MCF 10A (cell line): Measurements from ENCODE around the gene RPL32. TPM values are rescaled to one million over a fixed set of nuclear protein-coding genes. Genes with fewer than 3 reads are reported as not detected.
A peak's percentile ranks its signal among the peaks of the same experiment; 100 is the strongest.
"Not testable (repeated sequence)": the region's sequence is repeated elsewhere in the genome, so short reads cannot be mapped to it uniquely, and the experiment has no call there.

Experiments used
- BruUV-seq: library from RNA; stranded (reverse); fragments of 400-500 nt; replicated peaks from 2 replicates; lab custom pipeline; 2021; lab: Mats Ljungman, UMichigan
- CTCF ChIA-PET: fragments of 300-600 bp; sonication (Branson Sonifier 250); formaldehyde crosslinking; extraction: SDS; loops from one replicate; lab custom pipeline; 2021; ENCODE audit warnings: antibody characterized with exemption, inconsistent platforms; lab: Yijun Ruan, JAX
- POLR2A ChIA-PET: fragments of 300-600, 350-650 bp; sonication (Branson Sonifier 250); formaldehyde crosslinking; extraction: SDS; loops from one replicate; lab custom pipeline; 2020; ENCODE audit warnings: antibody characterized with exemption, inconsistent platforms; lab: Yijun Ruan, JAX
- DNase-seq: peaks from one replicate; pipeline ENCODE4 v3.0.0-alpha.2; 2018; ENCODE audit not compliant: unreplicated experiment
- H3K27ac Mint-ChIP-seq: one replicate; pipeline ENCODE4 v1.8.0; 2022; ENCODE audit warnings: mild to moderate bottlenecking, low read depth, mixed read lengths; ENCODE audit not compliant: unreplicated experiment
- H3K27me3 Mint-ChIP-seq: one replicate; pipeline ENCODE4 v1.8.0; 2022; ENCODE audit warnings: mixed read lengths; ENCODE audit not compliant: insufficient read depth, unreplicated experiment
- H3K36me3 Mint-ChIP-seq: one replicate; pipeline ENCODE4 v1.8.0; 2022; ENCODE audit warnings: mild to moderate bottlenecking, moderate library complexity, mixed read lengths; ENCODE audit not compliant: insufficient read depth, unreplicated experiment
- H3K4me1 Mint-ChIP-seq: one replicate; pipeline ENCODE4 v1.8.0; 2022; ENCODE audit warnings: mixed read lengths; ENCODE audit not compliant: insufficient read depth, unreplicated experiment
- H3K4me3 Mint-ChIP-seq: one replicate; pipeline ENCODE4 v1.8.0; 2022; ENCODE audit warnings: mild to moderate bottlenecking, moderate library complexity, mixed read lengths; ENCODE audit not compliant: unreplicated experiment
- H3K9me3 Mint-ChIP-seq: one replicate; pipeline ENCODE4 v1.8.0; 2022; ENCODE audit warnings: mixed read lengths; ENCODE audit not compliant: unreplicated experiment
- CTCF ChIP-seq: fragments of 200-600 bp; IDR thresholded peaks from one replicate; pipeline ENCODE4 v1.8.0; 2022; ENCODE audit warnings: antibody characterized with exemption, mild to moderate bottlenecking; ENCODE audit not compliant: unreplicated experiment
- intact Hi-C: fragments of 100-400 bp; cut with micrococcal nuclease; formaldehyde crosslinking; loops from 2 replicates; pipeline ENCODE4 v1.14.1; 2022
- total RNA-seq: library from RNA; stranded (reverse); gene quantifications from 2 replicates; pipeline ENCODE4 v1.2.3, GENCODE V29; 2022

Gene RPL32
- total RNA-seq, 1 experiment from 2014 or later: 2,288 TPM

GRCh38 chr3:12796171-12797123, 44.9 kb downstream of the RPL32 start, which contains the start of gene CAND2:
Gene CAND2, plus strand, starts transcription at chr3:12796680. Its CDS starts 41 bp downstream, at chr3:12796721.
- POLR2A ChIA-PET: no interaction called here
- BruUV-seq: no TSS peak
- no peak for TF ChIP-seq CTCF
- Mint-ChIP-seq H3K9me3 (no peaks in the 10 kb centered on the region), H3K4me1 (no peaks in the 10 kb centered on the region), H3K36me3 (no peaks in the 10 kb centered on the region), H3K4me3 (peak within 1 kb of the TSS; percentile 33), H3K27me3 (no peaks in the 10 kb centered on the region), H3K27ac (no peak within 1 kb of the TSS)
- intact Hi-C loops: no loop called here
- CTCF ChIA-PET: interaction anchor here (0.5 to 1.3 kb wide), 2 partner anchors 9 to 993 kb away, joined by 3 to 4 read pairs; no protein-coding TSS in a partner anchor
- DNase-seq: no peak

- no peak for TF ChIP-seq CTCF
- Mint-ChIP-seq H3K27ac (no peak overlapping the region), H3K4me3 (no peak overlapping the region), H3K9me3 (no peaks in the 10 kb centered on the region), H3K4me1 (no peaks in the 10 kb centered on the region), H3K27me3 (no peaks in the 10 kb centered on the region), H3K36me3 (no peaks in the 10 kb centered on the region)
- DNase-seq: no peak
- BruUV-seq: no TSS peak
- intact Hi-C loops: no loop called here
- CTCF ChIA-PET: no interaction called here
- POLR2A ChIA-PET: interaction anchor here (1.3 kb wide), 1 partner anchor 25 kb away, joined by 3 read pairs; no protein-coding TSS in a partner anchor
These were observed 47.7 kb downstream of the RPL32 start for GRCh38 chr3:12793701-12794100.

GRCh38 chr3:12791430-12791829, 49.9 kb downstream of the RPL32 start:
- BruUV-seq: no TSS peak
- no peaks in the 10 kb centered on the region for H3K9me3 Mint-ChIP-seq
- H3K4me1 Mint-ChIP-seq: no peaks in the 10 kb centered on the region
- H3K4me3 Mint-ChIP-seq: no peak overlapping the region
- H3K27me3 Mint-ChIP-seq: peaks cover 7% of the 10 kb centered on the region
- POLR2A ChIA-PET: no interaction called here
- H3K27ac Mint-ChIP-seq: no peak overlapping the region
- intact Hi-C loops: no loop called here
- peaks cover 5% of the 10 kb centered on the region for H3K36me3 Mint-ChIP-seq
- CTCF ChIA-PET: interaction anchor here (0.6 kb wide), 1 partner anchor 135 kb away, joined by 3 read pairs; no protein-coding TSS in a partner anchor
- DNase-seq: no peak
- TF ChIP-seq CTCF: no peak

- H3K4me1 Mint-ChIP-seq, H3K4me3 Mint-ChIP-seq, DNase-seq, H3K36me3 Mint-ChIP-seq, BruUV-seq, POLR2A ChIA-PET, intact Hi-C loops, H3K27ac Mint-ChIP-seq, H3K9me3 Mint-ChIP-seq: not testable (repeated sequence)
- peaks cover 12% of the 10 kb centered on the region for H3K27me3 Mint-ChIP-seq
- CTCF ChIA-PET: interaction anchor here (0.6 to 2.6 kb wide), 19 partner anchors 8 to 484 kb away, joined by 3 to 8 read pairs (median 4); partner anchors contain the start of gene CAND2
These were observed 53.2 kb downstream of the RPL32 start for GRCh38 chr3:12787967-12788690.

GRCh38 chr3:12787346-12787745, 54.0 kb downstream of the RPL32 start:
- POLR2A ChIA-PET, H3K9me3 Mint-ChIP-seq, H3K4me1 Mint-ChIP-seq, BruUV-seq, H3K27ac Mint-ChIP-seq, H3K36me3 Mint-ChIP-seq, H3K4me3 Mint-ChIP-seq, intact Hi-C loops: not testable (repeated sequence)
- H3K27me3 Mint-ChIP-seq: peaks cover 12% of the 10 kb centered on the region
- peak; percentile 66 for DNase-seq
- CTCF ChIA-PET: interaction anchor here (0.7 to 2.6 kb wide), 17 partner anchors 8 to 521 kb away, joined by 3 to 8 read pairs (median 4); partner anchors contain the start of gene CAND2
